Measurements from ENCODE around the gene TTF2.

GRCh38 chr1:117032681-117033539 is 27.2 kb upstream of the TTF2 start:
- TF ChIP-seq HLTF (IDR thresholded peaks at IDR 0.05) (no peak), NUFIP1 (IDR thresholded peaks at IDR 0.05; ENCODE audit: partially characterized antibody) (no peak), POLR2AphosphoS5 (IDR thresholded peaks at IDR 0.05; ENCODE audit: control insufficient read depth, insufficient read depth, low read depth, low read length) (no peak), RAD21 (CRISPR knock-in tag; conservative IDR thresholded peaks at IDR 0.05 in 1 of 2, IDR thresholded peaks at IDR 0.05 in 1 of 2) (no peak), ATF2 (CRISPR knock-in tag; IDR thresholded peaks at IDR 0.05) (no peak), ZNF449 (CRISPR knock-in tag; IDR thresholded peaks at IDR 0.05) (no peak), ZNF384 (IDR thresholded peaks at IDR 0.05; ENCODE audit: low read depth, low read length) (no peak), ZNF274 (IDR thresholded peaks at IDR 0.05; ENCODE audit: borderline replicate concordance, low read depth, low read length) (no peak), POLR2AphosphoS2 (IDR thresholded peaks at IDR 0.05; ENCODE audit: low read length) (no peak), CTCF (IDR thresholded peaks at IDR 0.05 in 2 of 3, conservative IDR thresholded peaks at IDR 0.05 in 1 of 3; ENCODE audit: insufficient read depth in 2 of 3, low read depth in 1 of 3, low read length in 3 of 3) (no peak)

Measured in K562 (cell line).